ENCODE results near the gene KRAS. TPM values are rescaled to one million over a fixed set of nuclear protein-coding genes. Genes with fewer than 3 reads are reported as not detected.

Gene KRAS
- total and polyA plus RNA-seq, 12 donors, result 3.6 to 21.3 (median 11.6) TPM

DNA sequence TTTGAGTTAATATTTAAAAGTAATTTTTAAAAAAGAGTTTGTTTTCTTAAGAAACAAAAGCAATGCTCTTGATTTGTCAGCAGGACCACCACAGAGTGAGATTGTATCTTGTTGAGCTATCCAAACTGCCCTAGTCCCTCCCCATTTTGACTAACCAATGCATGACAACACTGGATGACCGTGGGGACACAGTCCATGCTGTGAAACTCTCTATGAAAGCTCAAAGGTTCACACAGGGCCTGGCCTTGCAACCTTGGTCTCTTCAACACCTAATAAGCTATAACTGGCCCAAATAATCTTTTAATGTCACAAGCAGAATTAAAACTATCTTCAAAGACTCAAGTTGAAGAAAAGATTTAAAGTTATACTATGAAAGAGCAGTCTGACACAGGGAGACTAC, 42.2 kb downstream of the KRAS start:
- no peak overlapping the region for H3K4me3 ChIP-seq
- intact Hi-C loops (cut with DNase I), result no loop called here
- peaks cover 0 to 4% of the 10 kb centered on the region in 2 donors for H3K4me1 ChIP-seq (replicated peaks in 1 of 2)
- no peak for TF ChIP-seq POLR2A (IDR thresholded peaks at IDR 0.05)
- TF ChIP-seq, protein P1, sequence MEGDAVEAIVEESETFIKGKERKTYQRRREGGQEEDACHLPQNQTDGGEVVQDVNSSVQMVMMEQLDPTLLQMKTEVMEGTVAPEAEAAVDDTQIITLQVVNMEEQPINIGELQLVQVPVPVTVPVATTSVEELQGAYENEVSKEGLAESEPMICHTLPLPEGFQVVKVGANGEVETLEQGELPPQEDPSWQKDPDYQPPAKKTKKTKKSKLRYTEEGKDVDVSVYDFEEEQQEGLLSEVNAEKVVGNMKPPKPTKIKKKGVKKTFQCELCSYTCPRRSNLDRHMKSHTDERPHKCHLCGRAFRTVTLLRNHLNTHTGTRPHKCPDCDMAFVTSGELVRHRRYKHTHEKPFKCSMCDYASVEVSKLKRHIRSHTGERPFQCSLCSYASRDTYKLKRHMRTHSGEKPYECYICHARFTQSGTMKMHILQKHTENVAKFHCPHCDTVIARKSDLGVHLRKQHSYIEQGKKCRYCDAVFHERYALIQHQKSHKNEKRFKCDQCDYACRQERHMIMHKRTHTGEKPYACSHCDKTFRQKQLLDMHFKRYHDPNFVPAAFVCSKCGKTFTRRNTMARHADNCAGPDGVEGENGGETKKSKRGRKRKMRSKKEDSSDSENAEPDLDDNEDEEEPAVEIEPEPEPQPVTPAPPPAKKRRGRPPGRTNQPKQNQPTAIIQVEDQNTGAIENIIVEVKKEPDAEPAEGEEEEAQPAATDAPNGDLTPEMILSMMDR (IDR thresholded peaks at IDR 0.05), result no peak
- WGBS, 4 donors, result 75 to 92% (median 83%) methylated on average over 1 of the region's 1 CpG
- H3K36me3 ChIP-seq (replicated peaks in 1 of 2), result peaks cover 0 to 17% of the 10 kb centered on the region in 2 donors
- H3K27me3 ChIP-seq, result no peaks in the 10 kb centered on the region
- no peak for DNase-seq
- no peaks in the 10 kb centered on the region for H3K9me3 ChIP-seq (replicated peaks in 1 of 3)
- no peak overlapping the region for H3K27ac ChIP-seq

DNA sequence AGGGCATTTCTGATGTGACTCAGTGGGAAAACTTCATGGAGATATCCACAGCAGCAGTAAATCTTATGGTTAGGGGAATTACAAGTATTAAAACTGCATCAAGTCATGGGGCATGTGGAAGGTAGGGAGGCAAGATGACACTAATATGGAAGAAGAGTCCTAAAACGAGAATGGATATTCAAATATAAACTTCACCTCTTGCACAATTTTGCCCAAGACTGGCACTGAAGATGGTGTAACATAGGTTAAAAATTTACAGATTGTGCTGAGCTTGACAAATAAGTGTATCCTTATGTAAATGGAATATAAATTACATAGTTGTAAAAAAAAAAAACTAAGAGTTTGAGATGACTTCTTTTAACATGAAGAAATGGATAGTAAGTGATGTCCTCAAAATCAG, 42.9 kb downstream of the KRAS start:
- no peak overlapping the region for H3K27ac ChIP-seq
- peaks cover 0 to 17% of the 10 kb centered on the region in 2 donors for H3K36me3 ChIP-seq (replicated peaks in 1 of 2)
- H3K4me3 ChIP-seq, result no peak overlapping the region
- TF ChIP-seq POLR2A (IDR thresholded peaks at IDR 0.05), result no peak
- TF ChIP-seq, protein P1 (IDR thresholded peaks at IDR 0.05), result no peak
- 78 to 89% (median 87%) methylated on average over 1 of the region's 1 CpG for WGBS, 4 donors
- H3K4me1 ChIP-seq (replicated peaks in 1 of 2), result peaks cover 0 to 11% of the 10 kb centered on the region in 2 donors
- no peaks in the 10 kb centered on the region for H3K27me3 ChIP-seq
- no peaks in the 10 kb centered on the region for H3K9me3 ChIP-seq (replicated peaks in 1 of 3)
- no peak for DNase-seq
- intact Hi-C loops (cut with DNase I), result no loop called here

DNA sequence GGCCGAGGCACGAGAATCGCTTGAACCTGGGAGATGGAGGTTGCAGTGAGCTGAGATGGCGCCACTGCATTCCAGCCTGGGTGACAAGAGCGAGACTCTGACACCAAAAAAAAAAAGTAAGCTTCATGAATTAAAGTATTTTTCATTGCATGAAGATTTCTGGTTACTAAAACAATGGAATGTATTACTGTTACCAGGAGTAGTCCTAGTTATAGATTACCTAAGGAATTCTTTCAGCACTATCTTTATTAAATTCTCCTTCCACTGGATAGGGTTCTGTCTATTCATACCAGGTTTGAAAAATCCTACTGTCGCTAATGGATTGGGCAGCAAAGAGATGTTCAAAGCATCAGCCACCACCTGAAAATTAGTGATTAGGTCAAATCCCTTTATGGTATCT, 43.3 kb downstream of the KRAS start:
- peaks cover 0 to 17% of the 10 kb centered on the region in 2 donors for H3K36me3 ChIP-seq (replicated peaks in 1 of 2)
- H3K27ac ChIP-seq, result no peak overlapping the region
- WGBS, 4 donors, result 89 to 99% (median 98%) methylated on average over 6 of the region's 6 CpGs
- DNase-seq, result no peak
- no peaks in the 10 kb centered on the region for H3K9me3 ChIP-seq (replicated peaks in 1 of 3)
- TF ChIP-seq, protein P1 (IDR thresholded peaks at IDR 0.05), result no peak
- no peak for TF ChIP-seq POLR2A (IDR thresholded peaks at IDR 0.05)
- H3K4me1 ChIP-seq (replicated peaks in 1 of 2), result peaks cover 0 to 14% of the 10 kb centered on the region in 2 donors
- intact Hi-C loops (cut with DNase I), result no loop called here
- H3K4me3 ChIP-seq, result no peak overlapping the region
- H3K27me3 ChIP-seq, result no peaks in the 10 kb centered on the region

DNA sequence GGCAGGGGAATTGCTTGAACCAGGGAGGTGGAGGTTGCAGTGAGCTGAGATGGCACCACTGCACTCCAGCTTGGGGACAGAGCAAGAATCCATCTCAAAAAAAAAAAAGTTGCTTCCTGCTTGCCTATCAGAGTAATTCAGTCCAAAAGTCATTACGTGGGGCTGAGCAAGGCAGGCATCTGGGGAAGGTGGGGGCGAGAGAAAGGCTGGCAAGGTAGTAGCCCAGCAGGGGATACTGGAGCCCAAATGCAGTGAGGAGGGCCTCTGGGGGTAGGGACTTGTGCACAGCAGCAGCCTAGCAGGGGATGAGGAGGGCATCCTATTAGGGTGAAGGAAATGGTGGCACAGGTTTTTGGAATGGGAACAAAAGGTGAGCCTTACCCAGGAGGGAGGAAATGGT, 48.6 kb downstream of the KRAS start:
- intact Hi-C loops (cut with DNase I), result no loop called here
- peaks cover 0 to 17% of the 10 kb centered on the region in 2 donors for H3K36me3 ChIP-seq (replicated peaks in 1 of 2)
- no peak overlapping the region for H3K4me3 ChIP-seq
- no peaks in the 10 kb centered on the region for H3K9me3 ChIP-seq (replicated peaks in 1 of 3)
- no peak for DNase-seq
- H3K27me3 ChIP-seq, result no peaks in the 10 kb centered on the region
- peaks cover 9 to 31% of the 10 kb centered on the region in 2 donors for H3K4me1 ChIP-seq (replicated peaks in 1 of 2)
- TF ChIP-seq, protein P1 (IDR thresholded peaks at IDR 0.05), result no peak
- TF ChIP-seq POLR2A (IDR thresholded peaks at IDR 0.05), result no peak
- no peak overlapping the region for H3K27ac ChIP-seq
- WGBS, 4 donors, result 85 to 93% (median 88%) methylated on average over 2 of the region's 2 CpGs
